T-helper 2 cell treated with Interferon-gamma antibody and Interleukin-4, amounts not matched to agents 100 ng/mL and 5 ng/mL, for 36 hours (primary cell): ENCODE data around the gene PHETA2. TPM values are rescaled to one million over a fixed set of nuclear protein-coding genes. Genes with fewer than 3 reads are reported as not detected.

Experiments used
- intact Hi-C: fragments of 100-400 bp; cut with micrococcal nuclease; formaldehyde crosslinking; loops from one replicate; pipeline ENCODE4 v1.15.1; 2023
- total RNA-seq: library from RNA; stranded (reverse); gene quantifications from 2 replicates; pipeline ENCODE4 v1.2.3, GENCODE V29; 2022

The PHETA2 gene
- 4.0 and 4.2 TPM in 2 replicates for total RNA-seq

- intact Hi-C loops, result no loop called here
Observed at GRCh38 chr22:42074132-42074811, at the start of gene PHETA2. TSS of gene PHETA2 (plus strand) at chr22:42074248. CDS start at chr22:42077294, 3,046 bp downstream.

GRCh38 chr22:42025421-42025820 lies 48.6 kb upstream of the PHETA2 start:
- intact Hi-C loops, result no loop called here

- intact Hi-C loops, result no loop called here
Observed at GRCh38 chr22:42026705-42027104, 47.3 kb upstream of the PHETA2 start.

- intact Hi-C loops, result no loop called here
Observed at GRCh38 chr22:42033263-42034181, 40.5 kb upstream of the PHETA2 start.

- intact Hi-C loops, result no loop called here
Observed at GRCh38 chr22:42035256-42035655, 38.8 kb upstream of the PHETA2 start.

- intact Hi-C loops, result no loop called here
Observed at GRCh38 chr22:42039271-42039670, 34.8 kb upstream of the PHETA2 start.

GRCh38 chr22:42041784-42042183 lies 32.3 kb upstream of the PHETA2 start:
- intact Hi-C loops, result no loop called here

- intact Hi-C loops, result no loop called here
Observed at GRCh38 chr22:42050641-42051180, 23.3 kb upstream of the PHETA2 start.

- intact Hi-C loops, result no loop called here
Observed at GRCh38 chr22:42052765-42053164, 21.3 kb upstream of the PHETA2 start.

- intact Hi-C loops, result no loop called here
Observed at GRCh38 chr22:42056757-42057511, 17.1 kb upstream of the PHETA2 start.

- intact Hi-C loops, result no loop called here
Observed at GRCh38 chr22:42060489-42060888, 13.6 kb upstream of the PHETA2 start.

- intact Hi-C loops, result no loop called here
Observed at GRCh38 chr22:42061041-42061440, 13.0 kb upstream of the PHETA2 start.

GRCh38 chr22:42062506-42063170 lies 11.4 kb upstream of the PHETA2 start:
- intact Hi-C loops, result no loop called here

- intact Hi-C loops, result no loop called here
Observed at GRCh38 chr22:42064629-42065028, 9.4 kb upstream of the PHETA2 start.

GRCh38 chr22:42065438-42066125 lies 8.5 kb upstream of the PHETA2 start:
- intact Hi-C loops, result no loop called here

GRCh38 chr22:42066126-42066761 lies 7.8 kb upstream of the PHETA2 start:
- intact Hi-C loops, result no loop called here

GRCh38 chr22:42066937-42067336 lies 7.1 kb upstream of the PHETA2 start:
- intact Hi-C loops, result no loop called here

- intact Hi-C loops, result no loop called here
Observed at GRCh38 chr22:42067671-42068251, 6.3 kb upstream of the PHETA2 start.

- intact Hi-C loops, result no loop called here
Observed at GRCh38 chr22:42068291-42068690, 5.8 kb upstream of the PHETA2 start.
